CD1c-positive myeloid dendritic cell (primary cell): ENCODE results near the gene MT1G.
"Not testable (repeated sequence)": the region's sequence is repeated elsewhere in the genome, so short reads cannot be mapped to it uniquely, and the experiment has no call there.

Experiments
- DNase-seq: peaks from one replicate; pipeline ENCODE4 v3.0.0-alpha.2; 2016; ENCODE audit errors: extremely low spot score

The MT1G gene

DNA sequence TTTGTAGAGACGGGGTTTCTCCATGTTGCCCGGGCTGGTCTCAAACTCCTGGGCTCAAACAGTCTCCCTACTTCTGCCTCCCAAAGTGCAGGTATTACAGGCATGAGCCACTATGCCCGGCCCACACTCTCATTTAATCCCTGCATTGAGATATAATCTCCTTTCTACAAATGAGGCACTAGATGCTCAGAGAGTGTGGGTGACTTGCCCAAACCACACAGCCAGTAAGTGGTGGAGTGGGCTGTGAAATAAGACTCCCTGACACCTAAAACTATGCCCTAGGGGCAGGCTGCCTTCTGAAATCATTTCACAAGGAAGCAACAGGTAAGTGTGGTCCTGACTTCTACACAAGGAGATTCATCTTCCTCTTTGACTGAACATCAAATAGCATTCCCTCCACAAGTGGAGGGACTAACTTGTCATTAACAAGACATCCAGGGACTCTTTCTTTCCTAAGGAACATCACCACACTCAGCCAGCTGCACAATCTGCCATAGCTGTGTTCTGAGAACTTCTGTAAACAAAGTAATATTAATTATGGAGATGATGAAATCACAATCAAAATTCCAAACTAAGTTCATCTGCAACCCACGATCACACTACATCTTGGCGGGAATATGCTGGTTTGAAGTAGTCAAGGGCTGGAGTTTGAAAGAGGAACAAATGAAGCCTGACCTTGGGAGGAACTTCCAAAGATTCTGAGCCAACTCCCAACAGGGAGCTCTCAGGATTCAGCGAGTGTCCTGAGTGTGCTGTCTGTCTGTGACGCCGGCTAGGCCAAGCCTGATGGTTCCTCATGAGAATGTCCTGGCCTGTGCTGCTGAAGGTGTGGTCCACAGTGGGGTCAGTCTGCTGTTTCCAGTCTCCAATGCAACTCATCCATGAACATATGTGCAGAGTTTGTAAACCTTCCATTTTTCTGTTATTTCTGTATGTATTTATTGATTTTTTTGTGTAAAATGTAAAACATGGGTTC lies 2.3 kb downstream of the MT1G start:
- not testable (repeated sequence) for DNase-seq

DNA sequence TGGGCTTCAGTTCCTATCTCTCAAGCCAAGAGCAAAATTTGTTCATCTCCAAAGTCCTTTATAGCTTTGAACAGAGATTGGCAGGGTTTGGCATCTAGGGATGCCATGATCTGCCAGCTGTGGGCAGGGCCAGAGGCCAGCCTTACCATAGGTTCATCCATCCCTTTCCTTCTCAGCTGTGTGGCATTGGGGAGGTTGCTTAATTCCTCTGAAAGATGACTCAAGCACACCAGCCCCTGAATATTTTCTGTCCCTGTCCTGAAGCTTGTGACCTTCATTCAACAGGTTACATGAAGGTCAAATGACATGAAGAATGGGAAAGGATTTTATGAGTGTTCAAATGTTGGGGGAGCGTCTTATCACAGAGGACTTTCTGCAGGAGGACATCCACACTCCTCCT lies 3.4 kb downstream of the MT1G start:
- DNase-seq: no peak

DNA sequence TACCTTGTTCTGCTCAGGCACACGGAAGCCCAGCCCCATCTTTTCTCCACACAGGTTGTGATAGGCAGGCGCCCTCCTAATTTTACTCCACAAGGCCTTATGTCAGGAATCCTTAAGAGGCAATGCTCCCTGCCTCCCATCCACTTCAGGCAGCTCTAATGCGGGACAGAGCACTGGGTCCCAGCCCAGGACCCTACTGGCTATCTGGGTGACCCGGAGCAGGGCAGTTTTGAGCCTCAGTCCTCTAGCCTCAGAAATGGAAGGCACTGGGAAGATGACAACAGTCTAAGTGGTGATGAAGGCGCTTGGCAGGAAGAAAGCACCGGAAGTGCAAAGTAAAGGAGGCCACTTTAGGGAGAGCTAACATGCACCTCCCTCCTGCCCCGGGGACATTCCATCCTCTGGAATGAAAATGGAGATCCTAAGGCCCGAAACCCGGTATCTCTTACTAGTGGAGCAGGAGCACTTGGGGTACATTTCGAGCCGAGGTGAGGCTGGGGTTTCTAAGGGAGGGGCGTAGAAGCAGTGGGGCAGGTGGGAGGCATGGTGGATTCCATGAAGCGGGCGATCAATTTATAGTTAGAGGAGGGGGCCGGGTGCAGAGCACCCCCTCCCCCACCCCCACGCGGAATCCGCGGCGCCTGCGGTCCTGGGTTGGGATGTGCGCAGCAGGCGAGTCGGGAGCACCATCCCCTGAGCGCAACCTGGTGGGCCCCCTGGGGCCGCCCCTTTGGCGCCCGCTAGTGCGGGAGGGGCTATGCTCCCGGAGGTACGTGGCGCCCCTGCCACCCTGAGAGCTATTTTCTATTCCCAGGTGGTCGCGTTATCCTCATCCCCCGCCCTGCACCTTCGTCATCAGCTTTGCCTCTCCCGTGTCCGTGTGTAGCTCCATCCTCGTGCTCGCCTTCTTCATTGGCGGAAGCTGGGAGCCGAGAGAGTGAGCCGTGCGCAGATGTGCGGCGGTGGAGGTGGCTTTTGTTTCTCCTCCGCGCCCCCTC lies 5.2 kb downstream of the MT1G start:
- no peak for DNase-seq

DNA sequence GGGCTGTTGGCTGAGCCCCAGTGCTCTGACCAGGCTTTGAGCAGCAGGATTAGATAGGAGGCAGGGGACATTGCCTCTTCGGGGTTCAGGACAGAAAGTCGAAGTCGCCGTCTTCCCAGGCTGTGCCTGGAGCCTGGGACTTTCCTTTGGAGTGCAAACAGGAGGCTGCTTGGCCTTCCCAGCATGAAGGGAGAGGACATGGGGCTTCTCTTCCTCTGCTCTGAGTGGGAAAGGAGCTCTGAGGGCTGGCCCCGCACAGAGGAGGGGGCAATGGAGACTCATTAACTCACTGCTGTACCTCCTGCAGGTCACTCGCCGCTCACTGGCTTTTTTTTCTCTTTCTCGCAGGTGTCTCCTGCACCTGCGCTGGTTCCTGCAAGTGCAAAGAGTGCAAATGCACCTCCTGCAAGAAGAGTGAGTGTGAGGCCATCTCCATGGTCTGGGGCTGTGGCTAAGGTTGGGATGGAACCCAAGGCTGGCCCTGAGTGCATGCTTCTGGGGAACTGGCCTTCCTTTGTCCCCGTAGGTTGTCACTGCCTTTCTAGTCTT lies 9.5 kb downstream of the MT1G start:
- no peak for DNase-seq

DNA sequence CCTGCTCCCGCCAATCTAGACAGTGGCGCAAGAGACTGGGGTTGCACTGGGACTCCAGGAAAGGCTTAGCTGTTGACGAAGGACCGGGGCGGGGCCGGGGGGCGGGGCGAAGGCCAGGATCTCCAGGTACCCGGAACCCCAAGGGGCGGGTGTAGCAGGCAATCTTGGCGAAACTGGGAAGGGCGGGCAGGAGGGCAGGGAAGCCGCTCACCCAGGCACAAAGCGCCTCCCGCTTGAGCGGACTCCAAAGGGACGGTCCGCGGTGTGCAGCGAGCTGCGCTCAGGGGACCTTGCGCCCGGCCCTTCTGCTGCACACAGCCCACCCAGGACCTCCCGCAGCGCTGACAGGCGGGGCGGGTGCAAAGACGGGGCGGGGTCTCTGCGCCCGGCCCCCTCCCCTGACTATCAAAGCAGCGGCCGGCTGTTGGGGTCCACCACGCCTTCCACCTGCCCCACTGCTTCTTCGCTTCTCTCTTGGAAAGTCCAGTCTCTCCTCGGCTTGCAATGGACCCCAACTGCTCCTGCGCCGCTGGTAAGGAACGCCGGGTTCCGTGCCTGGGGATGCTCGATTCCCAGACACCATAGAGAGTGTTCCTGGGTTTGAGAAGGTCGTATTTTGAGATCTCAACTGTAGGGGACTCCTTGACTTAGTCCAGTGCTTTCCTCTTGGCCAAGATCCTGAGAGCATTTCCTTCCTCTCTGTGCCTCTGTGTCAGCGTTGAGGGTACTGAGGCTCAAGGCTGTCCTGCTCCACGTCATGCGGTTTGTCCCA lies 10.1 kb downstream of the MT1G start, which contains the start of gene MT1F:
TSS of gene MT1F (plus strand) at position 405 of the 772 bp plus-strand sequence. CDS start at position 505, 100 bp downstream.
- DNase-seq: peak; percentile 61

DNA sequence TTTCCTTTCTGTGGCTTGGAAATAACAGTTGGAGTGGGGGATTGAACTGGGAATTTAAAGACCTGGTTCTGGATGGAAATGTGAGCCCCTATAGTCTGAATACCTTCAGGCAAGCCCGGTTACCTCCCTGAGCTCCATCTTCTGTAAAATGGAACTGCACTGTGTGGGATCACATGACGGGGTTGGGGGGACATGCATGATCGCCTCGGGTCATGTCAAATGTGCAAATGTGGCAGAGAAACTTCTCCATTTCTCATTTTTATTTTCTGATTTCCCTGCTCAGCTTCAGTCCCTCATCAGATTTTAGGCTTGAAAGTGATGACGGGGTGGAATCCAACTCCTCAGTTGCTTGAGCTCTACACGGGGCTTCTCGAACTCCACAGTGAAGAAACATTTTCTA lies 14.6 kb downstream of the MT1G start:
- no peak for DNase-seq

DNA sequence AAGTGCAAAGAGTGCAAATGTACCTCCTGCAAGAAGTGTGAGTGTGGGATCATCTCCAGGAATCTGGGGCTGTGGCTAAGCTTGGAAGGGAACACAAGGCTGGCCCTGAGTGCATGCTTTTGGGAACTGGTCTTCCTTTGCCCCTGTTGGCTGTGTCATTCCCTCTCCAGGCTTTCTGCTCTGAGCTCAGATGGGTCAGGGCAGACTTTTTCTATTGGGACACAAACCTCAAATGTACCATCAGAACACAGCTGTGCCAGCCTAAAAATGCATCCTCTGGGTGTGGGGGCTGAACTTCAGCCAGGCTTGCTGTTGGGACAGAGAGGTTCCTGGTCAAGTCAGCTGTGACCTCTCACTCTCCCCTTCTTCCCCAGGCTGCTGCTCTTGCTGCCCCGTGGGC lies 15.3 kb downstream of the MT1G start:
- no peak for DNase-seq

DNA sequence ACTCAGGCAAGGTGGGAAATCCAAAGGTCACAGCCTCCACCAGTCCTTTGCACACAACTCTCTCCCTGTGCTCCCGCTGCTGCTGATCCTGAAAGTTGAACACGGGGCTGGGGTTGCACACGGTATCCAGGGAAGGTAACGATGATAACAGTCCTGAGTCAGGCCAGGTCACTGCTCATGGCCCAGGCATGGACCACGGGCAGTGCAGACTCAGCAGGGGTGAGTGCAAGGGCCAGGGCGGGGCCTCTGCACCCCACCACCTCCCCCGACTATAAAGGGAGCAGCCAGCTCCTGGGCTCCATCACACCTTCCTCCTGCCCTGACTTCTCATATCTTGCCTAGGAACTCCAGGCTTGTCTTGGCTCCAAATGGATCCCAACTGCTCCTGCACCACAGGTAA lies 16.3 kb downstream of the MT1G start, which contains the start of gene MT1B:
TSS of gene MT1B (plus strand) at position 301 of the 400 bp plus-strand sequence. CDS start at position 369, 68 bp downstream.
- DNase-seq: no peak

DNA sequence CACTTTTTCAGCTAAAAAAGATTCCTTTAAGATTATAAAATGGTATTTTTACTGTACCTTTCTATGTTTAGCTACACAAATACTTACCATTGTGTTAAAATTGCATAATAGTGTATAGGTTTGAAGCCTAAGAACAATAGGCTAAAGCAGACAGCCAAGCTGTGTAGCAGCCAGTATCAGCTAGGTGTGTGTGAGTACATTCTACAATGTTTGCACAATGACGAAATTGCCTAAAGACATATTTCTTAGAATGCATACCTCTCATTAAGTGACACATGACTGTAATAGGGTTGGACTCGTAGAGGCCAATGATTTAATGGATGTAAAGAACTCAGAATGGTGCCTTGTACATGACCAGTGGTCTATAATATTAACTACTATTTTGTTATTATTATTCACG lies 18.0 kb downstream of the MT1G start:
- DNase-seq: no peak

DNA sequence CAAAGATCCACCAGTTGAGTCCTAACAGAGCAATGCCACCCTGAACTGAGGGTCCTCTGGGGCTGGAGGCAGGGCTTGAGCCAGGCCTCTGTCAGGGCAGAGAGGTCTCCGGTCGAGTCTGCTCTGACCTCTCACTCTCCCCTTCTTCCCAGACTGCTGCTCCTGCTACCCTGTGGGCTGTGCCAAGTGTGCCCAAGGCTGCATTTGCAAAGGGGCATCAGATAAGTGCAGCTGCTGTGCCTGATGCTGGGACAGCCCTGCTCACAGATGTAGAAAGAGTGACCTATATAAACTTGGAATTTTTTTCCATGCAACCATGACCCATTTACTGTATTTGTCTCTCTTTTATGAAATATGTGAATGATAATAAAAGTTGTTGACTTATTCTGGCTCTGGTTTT lies 18.6 kb downstream of the MT1G start:
- no peak for DNase-seq

DNA sequence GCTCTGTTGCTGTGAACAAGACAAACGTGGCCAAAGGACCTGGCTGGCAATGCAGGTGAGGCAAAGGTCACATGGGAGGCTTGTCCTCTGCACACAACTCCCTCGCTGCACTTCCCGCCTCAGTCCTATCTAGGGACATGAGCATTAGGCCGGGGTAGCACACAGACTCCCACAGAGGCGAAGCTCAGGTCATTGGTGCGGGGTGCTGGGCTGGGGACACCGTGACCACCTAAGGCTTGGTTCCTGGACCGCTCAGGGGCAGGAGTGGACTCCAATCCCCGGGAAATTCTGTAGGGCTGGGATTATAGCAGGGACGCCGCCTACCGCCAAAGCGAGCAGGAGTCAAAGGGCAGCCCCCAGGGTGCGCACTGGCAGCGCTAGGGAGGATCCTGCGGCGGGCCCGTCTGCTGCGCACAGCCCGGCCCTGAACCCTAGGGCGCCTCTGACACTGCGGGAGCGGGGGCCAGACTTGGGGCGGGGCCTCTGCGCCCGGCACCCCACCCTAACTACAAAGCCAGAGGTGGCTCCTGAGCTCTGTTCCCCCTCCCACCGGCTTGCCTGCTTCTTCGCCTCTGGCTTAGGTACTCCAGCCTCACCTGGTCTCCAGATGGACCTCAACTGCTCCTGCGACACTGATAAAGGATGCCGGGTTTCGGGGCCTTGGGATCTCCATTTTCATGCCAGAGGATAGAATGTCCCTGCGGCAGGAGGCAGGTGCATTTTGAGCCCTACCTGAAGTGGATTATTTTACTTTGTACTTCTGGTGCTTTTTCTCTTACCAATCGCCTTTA lies 20.0 kb downstream of the MT1G start:
- no peak for DNase-seq

DNA sequence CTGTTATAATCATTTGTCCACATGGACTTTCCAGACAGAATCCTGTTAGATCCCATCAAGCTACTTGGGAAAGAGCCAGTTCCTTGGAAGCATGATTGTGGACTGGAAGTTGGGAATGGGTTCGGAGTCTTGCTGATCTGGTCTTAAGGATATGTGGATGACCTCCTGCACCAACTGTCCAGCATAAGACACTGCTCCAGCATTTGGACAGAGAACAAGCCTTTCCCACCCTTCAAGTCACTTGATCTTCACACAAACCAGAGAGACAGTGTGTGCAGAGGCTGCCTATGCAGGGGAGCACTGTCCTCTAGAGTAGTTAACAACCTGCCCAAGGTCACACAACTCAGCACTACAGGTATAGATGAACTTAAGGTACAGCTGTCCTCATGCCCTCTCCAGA lies 22.0 kb downstream of the MT1G start:
- no peak for DNase-seq

DNA sequence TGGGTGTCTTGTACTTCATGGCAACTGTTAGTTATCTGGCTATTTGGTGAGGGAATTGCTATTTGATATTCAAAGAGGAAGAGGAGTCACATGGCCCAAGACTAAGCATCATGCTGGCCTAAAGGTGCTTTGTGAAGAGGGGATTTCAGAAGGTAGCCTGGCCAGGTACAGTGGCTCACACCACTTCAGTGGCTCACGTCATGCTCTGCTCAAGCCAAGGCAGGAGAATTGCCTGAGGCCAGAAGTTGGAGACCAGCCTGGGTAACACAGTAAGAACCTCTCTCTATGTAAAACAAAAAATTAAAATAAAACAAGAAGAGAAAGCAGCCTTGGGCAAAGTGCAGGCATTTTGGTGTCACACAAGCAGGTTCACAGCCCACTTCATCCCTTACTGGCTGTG lies 22.6 kb downstream of the MT1G start:
- DNase-seq: no peak

DNA sequence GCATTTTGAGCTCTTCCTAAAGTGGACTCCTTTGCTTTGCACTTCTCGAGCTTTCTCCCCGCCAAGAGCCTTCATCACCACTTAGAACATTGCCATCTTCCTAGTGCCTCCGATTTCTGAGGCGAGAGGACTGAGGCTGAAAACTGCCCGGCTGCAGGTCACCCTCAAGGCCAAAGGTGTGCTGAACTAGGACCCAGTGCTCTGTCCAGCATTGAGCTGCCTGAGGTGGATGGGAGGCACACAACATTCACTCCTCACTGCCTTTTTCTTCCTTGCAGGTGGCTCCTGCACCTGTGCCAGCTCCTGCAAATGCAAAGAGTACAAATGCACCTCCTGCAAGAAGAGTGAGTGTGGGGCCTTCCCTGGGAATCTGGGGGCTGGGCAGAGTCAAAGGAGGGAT lies 24.0 kb downstream of the MT1G start:
- DNase-seq: no peak

DNA sequence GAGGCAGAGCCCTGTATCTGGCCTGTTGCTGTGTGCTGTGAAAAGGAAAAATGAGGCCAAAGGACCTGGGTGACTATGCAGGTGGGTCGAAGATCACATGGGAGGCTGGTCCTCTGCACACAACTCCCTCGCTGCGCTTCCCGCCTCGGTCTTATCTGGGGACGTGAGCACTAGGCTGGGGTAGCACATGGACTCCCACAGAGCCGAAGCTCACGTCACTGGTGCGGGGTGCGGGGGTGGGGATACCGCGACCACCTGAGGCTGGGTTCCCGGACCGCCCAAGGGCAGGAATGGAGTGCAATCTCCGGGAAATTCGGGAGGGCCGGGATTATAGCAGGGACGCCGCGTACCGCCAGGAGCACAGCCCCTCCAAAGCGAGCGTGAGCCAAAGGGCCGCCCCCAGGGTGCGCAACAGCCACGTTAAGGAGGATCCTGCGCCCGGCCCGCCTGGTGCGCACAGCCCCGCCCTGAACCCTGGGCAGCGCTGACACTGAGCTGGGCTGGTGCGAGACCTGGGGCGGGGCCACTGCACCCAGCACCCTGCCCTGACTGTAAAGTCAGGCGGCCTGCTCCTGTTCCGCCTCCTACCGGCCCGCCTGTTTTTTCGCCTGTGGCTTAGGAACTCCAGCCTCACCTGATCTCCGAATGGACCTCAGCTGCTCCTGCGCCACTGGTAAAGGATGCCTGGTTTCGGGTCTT lies 24.6 kb downstream of the MT1G start:
- peak; percentile 86 for DNase-seq

DNA sequence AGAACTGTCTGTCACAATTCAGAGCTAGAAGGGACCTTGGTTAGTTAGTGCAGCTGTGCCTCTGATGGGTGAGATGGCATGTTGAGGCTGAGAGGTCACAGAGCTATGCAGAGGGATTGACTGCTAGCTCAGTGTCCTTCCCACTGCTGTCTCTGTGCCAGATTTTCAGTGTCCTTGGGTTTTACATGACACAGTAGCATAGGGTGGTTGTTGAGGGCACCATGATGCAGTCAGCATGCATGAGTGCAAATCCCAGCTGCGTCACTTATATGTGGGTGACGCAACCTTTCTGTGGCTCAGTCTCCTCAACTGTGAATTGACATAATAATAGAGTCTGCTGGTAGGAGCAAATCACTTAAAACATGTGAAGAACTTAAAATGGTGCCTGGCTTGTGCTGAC lies 26.7 kb downstream of the MT1G start:
- DNase-seq: no peak

DNA sequence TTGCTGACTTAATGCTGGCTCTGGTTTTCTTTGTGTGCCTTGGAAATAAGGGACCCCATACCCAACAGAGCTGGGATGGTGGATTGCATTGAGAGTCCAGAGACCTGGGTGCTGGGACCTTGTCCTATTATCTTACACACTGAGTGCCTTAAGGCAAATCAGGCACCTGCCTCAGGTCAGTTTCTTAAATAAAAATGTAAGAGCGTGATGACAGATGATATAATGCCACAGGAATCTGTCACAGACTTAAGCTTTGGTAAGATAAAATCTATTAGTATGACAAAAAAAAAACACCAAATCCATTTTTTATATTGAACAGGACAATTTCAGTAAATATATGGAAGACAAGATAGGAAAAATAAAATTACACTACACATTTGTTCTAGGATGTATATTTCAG lies 27.8 kb downstream of the MT1G start:
- no peak for DNase-seq

DNA sequence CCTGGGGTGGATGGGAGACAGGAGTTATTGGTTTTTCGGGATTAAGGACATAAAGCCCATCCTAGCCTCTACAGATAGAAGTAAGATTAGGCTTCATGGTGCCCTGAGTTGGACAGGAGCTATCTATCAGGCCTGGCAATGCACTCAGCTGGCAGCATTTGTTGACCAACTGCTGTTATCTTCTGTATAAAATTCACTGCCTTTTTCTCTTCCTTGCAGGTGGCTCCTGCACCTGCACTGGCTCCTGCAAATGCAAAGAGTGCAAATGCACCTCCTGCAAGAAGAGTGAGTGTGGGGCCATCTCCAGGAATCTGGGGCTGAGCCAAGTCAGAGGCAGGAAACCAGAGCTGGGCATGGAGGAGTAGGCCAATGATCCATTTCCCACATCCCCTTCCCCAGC lies 28.8 kb downstream of the MT1G start:
- DNase-seq: no peak
